ENCODE measurements around the gene MAST1. TPM values are rescaled to one million over a fixed set of nuclear protein-coding genes. Genes with fewer than 3 reads are reported as not detected.
A peak's percentile ranks its signal among the peaks of the same experiment; 100 is the strongest.

The MAST1 gene
- total RNA-seq, 4 donors from 2014 or later, result 0.64 to 2.4 (median 0.82) TPM; not detected in 1

DNA sequence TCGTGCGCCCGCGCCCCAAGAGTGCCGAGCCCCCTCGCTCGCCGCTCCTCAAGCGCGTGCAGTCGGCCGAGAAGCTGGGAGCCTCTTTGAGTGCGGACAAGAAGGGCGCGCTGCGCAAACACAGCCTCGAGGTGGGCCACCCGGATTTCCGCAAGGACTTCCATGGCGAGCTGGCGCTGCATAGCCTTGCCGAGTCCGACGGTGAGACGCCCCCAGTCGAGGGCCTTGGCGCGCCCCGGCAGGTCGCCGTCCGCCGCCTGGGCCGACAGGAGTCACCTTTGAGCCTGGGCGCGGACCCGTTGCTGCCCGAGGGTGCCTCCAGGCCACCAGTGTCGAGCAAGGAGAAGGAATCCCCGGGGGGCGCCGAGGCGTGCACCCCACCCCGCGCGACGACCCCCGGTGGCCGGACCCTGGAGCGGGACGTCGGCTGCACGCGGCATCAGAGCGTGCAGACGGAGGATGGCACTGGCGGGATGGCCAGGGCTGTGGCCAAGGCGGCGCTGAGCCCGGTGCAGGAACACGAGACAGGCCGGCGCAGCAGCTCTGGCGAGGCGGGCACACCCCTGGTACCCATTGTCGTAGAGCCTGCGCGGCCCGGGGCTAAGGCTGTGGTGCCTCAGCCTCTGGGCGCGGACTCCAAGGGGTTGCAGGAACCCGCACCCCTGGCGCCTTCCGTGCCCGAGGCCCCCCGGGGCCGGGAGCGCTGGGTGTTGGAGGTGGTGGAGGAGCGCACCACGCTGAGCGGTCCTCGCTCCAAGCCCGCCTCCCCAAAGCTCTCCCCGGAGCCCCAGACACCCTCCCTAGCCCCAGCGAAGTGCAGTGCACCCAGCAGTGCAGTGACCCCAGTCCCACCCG lies 35.8 kb downstream of the MAST1 start:
- Histone ChIP-seq H3K4me1 (peaks cover 0 to 6% (median 3%) of the 10 kb centered on the region in 4 donors), H3K36me3 (peaks cover 0 to 12% (median 1%) of the 10 kb centered on the region in 4 donors), H3K27me3 (no peaks in the 10 kb centered on the region), H3K4me3 (peak overlapping the region in 2 of 4 donors; percentile 10 to 23), H3K27ac (no peak overlapping the region), H3K9me3 (no peaks in the 10 kb centered on the region)
- no peak for TF ChIP-seq EP300 (IDR thresholded peaks at IDR 0.05; ENCODE audit: low read depth)
- TF ChIP-seq CTCF (IDR thresholded peaks at IDR 0.05), result no peak
- no peak for TF ChIP-seq POLR2A (IDR thresholded peaks at IDR 0.05)
- intact Hi-C loops (cut with DNase I; ENCODE audit: low total_unique reads), result no loop called here
- DNase-seq, result no peak
- in situ Hi-C loops (cut with MboI; ENCODE audit: low pct_ligation_motif_present in 1 of 4, low pct_unique_long_range_greater_than_20kb in 1 of 4, low sequenced_read_pairs in 3 of 4), result no loop called here
- 93% methylated on average over 70 of the region's 86 CpGs; no CpG with 5 or more reads in 1 of the 2 donors for WGBS, 2 donors (ENCODE audit: low coverage in 1 of 2)

DNA sequence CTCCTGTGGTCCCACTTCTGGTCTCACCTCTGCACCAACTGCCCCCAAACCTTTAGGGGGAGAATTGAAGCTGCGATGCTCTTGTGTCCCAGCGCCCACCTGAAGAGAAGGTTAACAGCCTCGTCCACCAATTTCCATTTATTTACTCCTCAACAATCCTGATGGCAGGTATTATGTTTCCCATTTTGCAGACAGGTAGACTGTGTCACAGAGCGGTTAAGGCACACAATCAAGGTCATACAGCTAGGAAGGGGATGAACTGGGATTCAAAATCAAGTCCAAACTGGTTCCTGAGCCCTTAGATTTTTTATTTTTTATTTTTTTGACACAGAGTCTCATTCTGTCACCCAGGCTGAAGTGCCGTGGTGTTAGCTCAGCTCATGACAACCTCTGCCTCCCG lies 36.8 kb downstream of the MAST1 start:
- H3K36me3 ChIP-seq, result peaks cover 0 to 12% (median 1%) of the 10 kb centered on the region in 4 donors
- WGBS, 2 donors (ENCODE audit: low coverage in 1 of 2), result 92 to 96% methylated on average over 5 to 6 of the region's 6 CpGs
- H3K9me3 ChIP-seq, result no peaks in the 10 kb centered on the region
- TF ChIP-seq POLR2AphosphoS5 (IDR thresholded peaks at IDR 0.05), result no peak
- TF ChIP-seq EP300 (IDR thresholded peaks at IDR 0.05; ENCODE audit: low read depth), result no peak
- no peak for TF ChIP-seq CTCF (IDR thresholded peaks at IDR 0.05)
- no peak overlapping the region for H3K27ac ChIP-seq
- intact Hi-C loops (cut with DNase I; ENCODE audit: low total_unique reads) (no loop called here), in situ Hi-C loops (cut with MboI; ENCODE audit: low pct_ligation_motif_present in 1 of 4, low pct_unique_long_range_greater_than_20kb in 1 of 4, low sequenced_read_pairs in 3 of 4) (no loop called here)
- H3K27me3 ChIP-seq, result no peaks in the 10 kb centered on the region
- no peak overlapping the region for H3K4me3 ChIP-seq
- peaks cover 0 to 7% (median 4%) of the 10 kb centered on the region in 4 donors for H3K4me1 ChIP-seq
- DNase-seq, result no peak

DNA sequence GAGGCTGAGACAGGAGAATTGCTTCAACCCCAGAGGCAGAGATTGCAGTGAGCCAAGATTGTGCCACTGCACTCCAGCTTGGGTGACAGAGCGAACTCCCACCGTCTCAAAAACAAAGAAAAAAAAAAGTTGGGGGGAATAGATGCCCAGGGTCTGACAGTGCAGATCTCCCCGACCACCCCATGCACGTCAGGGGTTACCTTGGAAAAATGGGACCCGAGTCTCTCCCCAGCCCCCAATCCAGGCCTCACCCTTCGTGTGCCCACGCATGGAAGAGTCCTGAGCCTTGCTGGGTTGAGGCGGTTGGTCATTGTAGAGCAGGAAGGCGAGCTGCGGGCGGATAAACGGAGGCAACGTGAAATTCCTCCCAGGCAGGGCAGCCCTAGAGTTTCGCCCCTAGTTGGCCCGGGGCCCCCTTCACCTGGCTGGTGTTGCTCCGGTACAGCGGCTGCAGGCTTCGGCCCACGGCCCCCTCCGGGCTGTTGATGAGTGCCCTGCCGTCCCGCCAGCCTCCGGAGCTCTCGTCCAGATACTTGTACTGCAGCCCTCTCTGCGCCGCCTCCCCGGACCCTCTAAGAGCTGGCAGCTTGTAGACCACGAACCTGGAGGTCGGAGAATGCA lies 42.3 kb downstream of the MAST1 start:
- in situ Hi-C loops (cut with MboI; ENCODE audit: low pct_ligation_motif_present in 1 of 4, low pct_unique_long_range_greater_than_20kb in 1 of 4, low sequenced_read_pairs in 3 of 4), result no loop called here
- DNase-seq, result no peak
- H3K27me3 ChIP-seq, result peaks cover 11% of the 10 kb centered on the region
- H3K4me3 ChIP-seq, result peak overlapping the region; percentile 64 to 81 (median 72)
- TF ChIP-seq POLR2AphosphoS5 (IDR thresholded peaks at IDR 0.05), result no peak
- no peak for TF ChIP-seq POLR2A (IDR thresholded peaks at IDR 0.05)
- no peak for TF ChIP-seq EP300 (IDR thresholded peaks at IDR 0.05; ENCODE audit: low read depth)
- no peak for TF ChIP-seq CTCF (IDR thresholded peaks at IDR 0.05)
- peaks cover 0 to 22% (median 20%) of the 10 kb centered on the region in 4 donors for H3K4me1 ChIP-seq
- peaks cover 0 to 12% (median 1%) of the 10 kb centered on the region in 4 donors for H3K36me3 ChIP-seq
- intact Hi-C loops (cut with DNase I; ENCODE audit: low total_unique reads), result loop anchor here (10.0 kb wide), 2 partner anchors 64 to 214 kb away; partner anchors contain the start of gene RAD23A
- WGBS, 2 donors (ENCODE audit: low coverage in 1 of 2), result 11 to 36% methylated on average over 7 to 25 of the region's 29 CpGs
- no peaks in the 10 kb centered on the region for H3K9me3 ChIP-seq
- H3K27ac ChIP-seq, result peak overlapping the region; percentile 82 to 94 (median 90)

- peaks cover 0 to 27% (median 25%) of the 10 kb centered on the region in 4 donors for H3K4me1 ChIP-seq
- peaks cover 13% of the 10 kb centered on the region for H3K27me3 ChIP-seq
- H3K9me3 ChIP-seq, result no peaks in the 10 kb centered on the region
- TF ChIP-seq CTCF (IDR thresholded peaks at IDR 0.05) (no peak), EP300 (IDR thresholded peaks at IDR 0.05; ENCODE audit: low read depth) (no peak), POLR2AphosphoS5 (IDR thresholded peaks at IDR 0.05) (peak; percentile 88 to 94 (median 93)), POLR2A (IDR thresholded peaks at IDR 0.05) (peak; percentile 88)
- DNase-seq, result peak; percentile 97
- H3K4me3 ChIP-seq, result peak within 1 kb of the TSS; percentile 64 to 81 (median 72)
- peak within 1 kb of the TSS; percentile 82 to 94 (median 90) for H3K27ac ChIP-seq
- in situ Hi-C loops (cut with MboI; ENCODE audit: low pct_ligation_motif_present in 1 of 4, low pct_unique_long_range_greater_than_20kb in 1 of 4, low sequenced_read_pairs in 3 of 4), result no loop called here
- WGBS, 2 donors (ENCODE audit: low coverage in 1 of 2), result 0% methylated on average over 3 to 33 of the region's 38 CpGs
- intact Hi-C loops (cut with DNase I; ENCODE audit: low total_unique reads), result loop anchor here (10.0 kb wide), 2 partner anchors 64 to 214 kb away; partner anchors contain the start of gene RAD23A
- H3K36me3 ChIP-seq, result peaks cover 0 to 12% (median 1%) of the 10 kb centered on the region in 4 donors
Measured at GRCh38 chr19:12881172-12881808, 43.0 kb downstream of the MAST1 start, which contains the start of gene DNASE2. Gene DNASE2, minus strand, starts transcription at chr19:12881449. Its CDS starts 74 bp downstream, at chr19:12881375.
